ENCODE data around the gene HES5.
A peak's percentile ranks its signal among the peaks of the same experiment; 100 is the strongest.

The HES5 gene

GRCh38 chr1:2564815-2565374 lies 34.8 kb upstream of the HES5 start:
- Mint-ChIP-seq H3K27ac (peak overlapping the region; percentile 19), H3K4me1 (peaks cover 3% of the 10 kb centered on the region), H3K27me3 (no peaks in the 10 kb centered on the region), H3K9me3 (no peaks in the 10 kb centered on the region), H3K4me3 (no peak overlapping the region), H3K36me3 (ENCODE audit: low read depth) (no peaks in the 10 kb centered on the region)
- ATAC-seq, result no peak
- no peak for DNase-seq

- H3K4me3 Mint-ChIP-seq, result no peak overlapping the region
- ATAC-seq (no peak), DNase-seq (no peak)
- no peaks in the 10 kb centered on the region for H3K9me3 Mint-ChIP-seq
- peaks cover 6% of the 10 kb centered on the region for H3K4me1 Mint-ChIP-seq
- no peak overlapping the region for H3K27ac Mint-ChIP-seq
- no peaks in the 10 kb centered on the region for H3K36me3 Mint-ChIP-seq (ENCODE audit: low read depth)
- no peaks in the 10 kb centered on the region for H3K27me3 Mint-ChIP-seq
These were observed 34.1 kb upstream of the HES5 start for GRCh38 chr1:2564006-2564814.

GRCh38 chr1:2563205-2563604 lies 33.1 kb upstream of the HES5 start:
- Mint-ChIP-seq H3K4me3 (no peak overlapping the region), H3K9me3 (no peaks in the 10 kb centered on the region), H3K36me3 (ENCODE audit: low read depth) (no peaks in the 10 kb centered on the region), H3K27me3 (no peaks in the 10 kb centered on the region), H3K4me1 (peaks cover 10% of the 10 kb centered on the region), H3K27ac (no peak overlapping the region)
- DNase-seq (no peak), ATAC-seq (no peak)

- Mint-ChIP-seq H3K4me3 (no peak overlapping the region), H3K4me1 (peaks cover 17% of the 10 kb centered on the region), H3K27ac (no peak overlapping the region), H3K27me3 (no peaks in the 10 kb centered on the region), H3K9me3 (no peaks in the 10 kb centered on the region), H3K36me3 (ENCODE audit: low read depth) (no peaks in the 10 kb centered on the region)
- ATAC-seq (peak; percentile 26), DNase-seq (peak; percentile 46)
These were observed 32.1 kb upstream of the HES5 start for GRCh38 chr1:2561898-2562895.

- Mint-ChIP-seq H3K27ac (peak overlapping the region; percentile 19), H3K9me3 (no peaks in the 10 kb centered on the region), H3K4me3 (no peak overlapping the region), H3K36me3 (ENCODE audit: low read depth) (peaks cover 2% of the 10 kb centered on the region), H3K4me1 (peaks cover 18% of the 10 kb centered on the region), H3K27me3 (no peaks in the 10 kb centered on the region)
- ATAC-seq (no peak), DNase-seq (no peak)
These were observed 31.4 kb upstream of the HES5 start for GRCh38 chr1:2561446-2561845.

GRCh38 chr1:2560299-2561073 lies 30.4 kb upstream of the HES5 start:
- no peaks in the 10 kb centered on the region for H3K9me3 Mint-ChIP-seq
- no peak overlapping the region for H3K4me3 Mint-ChIP-seq
- no peaks in the 10 kb centered on the region for H3K27me3 Mint-ChIP-seq

GRCh38 chr1:2559509-2560298 lies 29.6 kb upstream of the HES5 start:
- H3K27ac Mint-ChIP-seq, result no peak overlapping the region
- H3K27me3 Mint-ChIP-seq, result no peaks in the 10 kb centered on the region
- H3K9me3 Mint-ChIP-seq, result no peaks in the 10 kb centered on the region
- H3K36me3 Mint-ChIP-seq (ENCODE audit: low read depth), result peaks cover 4% of the 10 kb centered on the region
- peaks cover 31% of the 10 kb centered on the region for H3K4me1 Mint-ChIP-seq
- no peak overlapping the region for H3K4me3 Mint-ChIP-seq
- no peak for DNase-seq
- no peak for ATAC-seq

More at GRCh38 chr1:2560299-2561073, 30.4 kb upstream of the HES5 start:
- no peak overlapping the region for H3K27ac Mint-ChIP-seq
- ATAC-seq (no peak), DNase-seq (no peak)
- peaks cover 24% of the 10 kb centered on the region for H3K4me1 Mint-ChIP-seq
- H3K36me3 Mint-ChIP-seq (ENCODE audit: low read depth), result peaks cover 4% of the 10 kb centered on the region

- H3K4me3 Mint-ChIP-seq, result peak overlapping the region; percentile 46
- H3K27me3 Mint-ChIP-seq, result no peaks in the 10 kb centered on the region
- ATAC-seq, result no peak
- H3K4me1 Mint-ChIP-seq, result peaks cover 38% of the 10 kb centered on the region
- H3K27ac Mint-ChIP-seq, result peak overlapping the region; percentile 46
- peaks cover 4% of the 10 kb centered on the region for H3K36me3 Mint-ChIP-seq (ENCODE audit: low read depth)
- no peak for DNase-seq
- H3K9me3 Mint-ChIP-seq, result no peaks in the 10 kb centered on the region
These were observed 28.8 kb upstream of the HES5 start for GRCh38 chr1:2558861-2559260.

- Mint-ChIP-seq H3K4me1 (peaks cover 40% of the 10 kb centered on the region), H3K27me3 (no peaks in the 10 kb centered on the region), H3K36me3 (ENCODE audit: low read depth) (peaks cover 4% of the 10 kb centered on the region), H3K4me3 (peak overlapping the region; percentile 95), H3K27ac (peak overlapping the region; percentile 46), H3K9me3 (no peaks in the 10 kb centered on the region)
- ATAC-seq (no peak), DNase-seq (no peak)
These were observed 28.4 kb upstream of the HES5 start for GRCh38 chr1:2558420-2558819.

- Mint-ChIP-seq H3K27me3 (no peaks in the 10 kb centered on the region), H3K27ac (peak overlapping the region; percentile 82), H3K4me1 (peaks cover 40% of the 10 kb centered on the region), H3K4me3 (peak overlapping the region; percentile 95), H3K9me3 (no peaks in the 10 kb centered on the region), H3K36me3 (ENCODE audit: low read depth) (peaks cover 4% of the 10 kb centered on the region)
- DNase-seq (no peak), ATAC-seq (no peak)
These were observed 27.7 kb upstream of the HES5 start for GRCh38 chr1:2557482-2558400.

GRCh38 chr1:2556678-2557481 lies 26.8 kb upstream of the HES5 start:
- DNase-seq, result peak; percentile 58
- Mint-ChIP-seq H3K36me3 (ENCODE audit: low read depth) (peaks cover 4% of the 10 kb centered on the region), H3K4me3 (peak overlapping the region; percentile 95), H3K27me3 (no peaks in the 10 kb centered on the region), H3K27ac (peak overlapping the region; percentile 96), H3K4me1 (peaks cover 40% of the 10 kb centered on the region), H3K9me3 (no peaks in the 10 kb centered on the region)
- ATAC-seq, result no peak

- ATAC-seq (peak; percentile 53), DNase-seq (no peak)
- Mint-ChIP-seq H3K9me3 (no peaks in the 10 kb centered on the region), H3K27me3 (no peaks in the 10 kb centered on the region), H3K4me1 (peaks cover 40% of the 10 kb centered on the region), H3K27ac (peak within 1 kb of the TSS; percentile 96), H3K4me3 (peak within 1 kb of the TSS; percentile 95), H3K36me3 (ENCODE audit: low read depth) (peaks cover 4% of the 10 kb centered on the region)
These were observed 26.2 kb upstream of the HES5 start, which contains the start of gene TNFRSF14 for GRCh38 chr1:2556277-2556677. Gene TNFRSF14, plus strand, starts transcription at chr1:2556371. Its CDS starts 294 bp downstream, at chr1:2556665.

Measured in activated naive CD8-positive, alpha-beta T cell treated with anti-CD3 and anti-CD28 coated beads, Interleukin-2, amount 50 U/mL, for 24 hours (primary cell).